ENCODE data around the gene FURIN.
A peak's percentile ranks its signal among the peaks of the same experiment; 100 is the strongest.

Gene FURIN

GRCh38 chr15:90883976-90884718 is 15.8 kb downstream of the FURIN start, which contains the start of gene FES:
Gene FES (plus strand): TSS chr15:90884504. CDS start chr15:90885046, 542 bp downstream.
- peak within 1 kb of the TSS; percentile 31 for H3K4me3 ChIP-seq (replicated peaks; ENCODE audit: low read depth, low read length)
- TF ChIP-seq CTCF (IDR thresholded peaks at IDR 0.05; ENCODE audit: low read depth, low read length, missing control alignments), result no peak
- DNase-seq (ENCODE audit: extremely low read depth, low read depth), result no peak

GRCh38 chr15:90884719-90885431 is 16.5 kb downstream of the FURIN start:
- no peak for TF ChIP-seq CTCF (IDR thresholded peaks at IDR 0.05; ENCODE audit: low read depth, low read length, missing control alignments)
- peak overlapping the region; percentile 31 for H3K4me3 ChIP-seq (replicated peaks; ENCODE audit: low read depth, low read length)
- no peak for DNase-seq (ENCODE audit: extremely low read depth, low read depth)

GRCh38 chr15:90885432-90886290 is 17.3 kb downstream of the FURIN start:
- peak; percentile 99 for TF ChIP-seq CTCF (IDR thresholded peaks at IDR 0.05; ENCODE audit: low read depth, low read length, missing control alignments)
- no peak for DNase-seq (ENCODE audit: extremely low read depth, low read depth)
- no peak overlapping the region for H3K4me3 ChIP-seq (replicated peaks; ENCODE audit: low read depth, low read length)

- no peak for TF ChIP-seq CTCF (IDR thresholded peaks at IDR 0.05; ENCODE audit: low read depth, low read length, missing control alignments)
- H3K4me3 ChIP-seq (replicated peaks; ENCODE audit: low read depth, low read length), result no peak overlapping the region
- DNase-seq (ENCODE audit: extremely low read depth, low read depth), result no peak
Measured at GRCh38 chr15:90886291-90886614, 17.9 kb downstream of the FURIN start.

- TF ChIP-seq CTCF (IDR thresholded peaks at IDR 0.05; ENCODE audit: low read depth, low read length, missing control alignments), result no peak
- DNase-seq (ENCODE audit: extremely low read depth, low read depth), result no peak
- H3K4me3 ChIP-seq (replicated peaks; ENCODE audit: low read depth, low read length), result no peak overlapping the region
Measured at GRCh38 chr15:90887037-90887481, 18.7 kb downstream of the FURIN start.

- TF ChIP-seq CTCF (IDR thresholded peaks at IDR 0.05; ENCODE audit: low read depth, low read length, missing control alignments), result no peak
- no peak for DNase-seq (ENCODE audit: extremely low read depth, low read depth)
- H3K4me3 ChIP-seq (replicated peaks; ENCODE audit: low read depth, low read length), result no peak overlapping the region
Measured at GRCh38 chr15:90889313-90889730, 20.9 kb downstream of the FURIN start.
